ENCODE measurements around the gene SLC39A7. TPM values are rescaled to one million over a fixed set of nuclear protein-coding genes. Genes with fewer than 3 reads are reported as not detected.
A peak's percentile ranks its signal among the peaks of the same experiment; 100 is the strongest.

SLC39A7 gene
- total RNA-seq, 1 experiment from 2014 or later, result 128 TPM

DNA sequence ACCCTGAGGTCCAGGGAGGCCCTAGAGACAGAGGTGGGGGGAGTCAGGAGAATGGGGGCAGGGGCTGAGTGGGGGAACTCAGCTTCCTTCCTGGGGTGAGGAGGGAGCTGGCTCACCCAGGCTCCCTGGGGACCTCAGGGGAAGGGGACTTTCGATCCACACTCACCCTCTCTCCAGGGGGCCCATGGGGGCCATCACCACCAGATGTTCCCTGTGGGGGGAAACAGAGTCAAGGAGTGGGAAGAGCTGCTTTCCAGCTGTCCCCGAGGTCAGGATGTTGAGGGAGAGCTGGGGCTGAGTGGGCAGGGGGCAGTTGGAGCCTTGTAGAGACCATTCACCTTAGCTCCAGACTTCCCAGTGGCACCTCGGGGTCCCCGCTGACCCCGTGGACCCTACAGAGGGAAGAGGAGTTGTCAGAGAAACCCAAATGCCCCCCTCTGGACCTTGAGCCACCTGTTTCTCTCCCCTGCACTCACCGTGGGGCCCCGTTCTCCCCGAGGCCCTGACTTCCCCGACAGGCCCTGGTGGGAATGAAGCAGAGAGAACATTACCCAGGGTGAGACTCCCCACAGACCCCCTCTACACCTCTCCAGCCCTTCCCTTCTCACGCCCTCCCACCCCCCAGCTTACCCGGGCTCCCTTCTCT is 27.0 kb upstream of the SLC39A7 start:
- no peaks in the 10 kb centered on the region for H3F3A ChIP-seq (ENCODE audit: low read length, unreplicated experiment)
- H3K4me2 ChIP-seq (ENCODE audit: low read length), result no peak overlapping the region
- no peak overlapping the region for H3K4me3 ChIP-seq (ENCODE audit: low read length)
- POLR2A ChIA-PET (ENCODE audit: unreplicated experiment), result interaction anchor here (0.6 kb wide), 1 partner anchor 373 kb away, joined by 8 read pairs; no protein-coding TSS in a partner anchor
- no peak for TF ChIP-seq EZH2phosphoT487 (IDR thresholded peaks at IDR 0.05; ENCODE audit: borderline replicate concordance, low read length)
- TF ChIP-seq, protein P1, sequence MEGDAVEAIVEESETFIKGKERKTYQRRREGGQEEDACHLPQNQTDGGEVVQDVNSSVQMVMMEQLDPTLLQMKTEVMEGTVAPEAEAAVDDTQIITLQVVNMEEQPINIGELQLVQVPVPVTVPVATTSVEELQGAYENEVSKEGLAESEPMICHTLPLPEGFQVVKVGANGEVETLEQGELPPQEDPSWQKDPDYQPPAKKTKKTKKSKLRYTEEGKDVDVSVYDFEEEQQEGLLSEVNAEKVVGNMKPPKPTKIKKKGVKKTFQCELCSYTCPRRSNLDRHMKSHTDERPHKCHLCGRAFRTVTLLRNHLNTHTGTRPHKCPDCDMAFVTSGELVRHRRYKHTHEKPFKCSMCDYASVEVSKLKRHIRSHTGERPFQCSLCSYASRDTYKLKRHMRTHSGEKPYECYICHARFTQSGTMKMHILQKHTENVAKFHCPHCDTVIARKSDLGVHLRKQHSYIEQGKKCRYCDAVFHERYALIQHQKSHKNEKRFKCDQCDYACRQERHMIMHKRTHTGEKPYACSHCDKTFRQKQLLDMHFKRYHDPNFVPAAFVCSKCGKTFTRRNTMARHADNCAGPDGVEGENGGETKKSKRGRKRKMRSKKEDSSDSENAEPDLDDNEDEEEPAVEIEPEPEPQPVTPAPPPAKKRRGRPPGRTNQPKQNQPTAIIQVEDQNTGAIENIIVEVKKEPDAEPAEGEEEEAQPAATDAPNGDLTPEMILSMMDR (conservative IDR thresholded peaks at IDR 0.05; ENCODE audit: low read depth, low read length), result no peak
- TF ChIP-seq EZH2 (IDR thresholded peaks at IDR 0.05; ENCODE audit: low read length, unreplicated experiment), result no peak
- no peak overlapping the region for H3K9ac ChIP-seq (ENCODE audit: low read length)
- H3K36me3 ChIP-seq (ENCODE audit: low read depth, low read length), result no peaks in the 10 kb centered on the region
- intact Hi-C loops (cut with micrococcal nuclease), result no loop called here
- no peaks in the 10 kb centered on the region for H3K79me2 ChIP-seq (ENCODE audit: low read length)
- H4K20me1 ChIP-seq (ENCODE audit: low read length), result no peaks in the 10 kb centered on the region
- no peak overlapping the region for H2AFZ ChIP-seq (ENCODE audit: low read length)
- CTCF ChIA-PET, result interaction anchor here (0.6 kb wide), 1 partner anchor 1212 kb away, joined by 3 read pairs; no protein-coding TSS in a partner anchor
- no peaks in the 10 kb centered on the region for H3K9me3 ChIP-seq (ENCODE audit: low read length)
- no peaks in the 10 kb centered on the region for H3K27me3 ChIP-seq (ENCODE audit: low read length)
- H3K27ac ChIP-seq (ENCODE audit: low read length), result no peak overlapping the region
- H3K9me2 ChIP-seq (replicated peaks; ENCODE audit: low read length), result no peaks in the 10 kb centered on the region
- BruUV-seq (replicated peaks), result no TSS peak
- ATAC-seq (no peak), DNase-seq (no peak)
- no peaks in the 10 kb centered on the region for H3K4me1 ChIP-seq (ENCODE audit: insufficient read depth, low read length)

DNA sequence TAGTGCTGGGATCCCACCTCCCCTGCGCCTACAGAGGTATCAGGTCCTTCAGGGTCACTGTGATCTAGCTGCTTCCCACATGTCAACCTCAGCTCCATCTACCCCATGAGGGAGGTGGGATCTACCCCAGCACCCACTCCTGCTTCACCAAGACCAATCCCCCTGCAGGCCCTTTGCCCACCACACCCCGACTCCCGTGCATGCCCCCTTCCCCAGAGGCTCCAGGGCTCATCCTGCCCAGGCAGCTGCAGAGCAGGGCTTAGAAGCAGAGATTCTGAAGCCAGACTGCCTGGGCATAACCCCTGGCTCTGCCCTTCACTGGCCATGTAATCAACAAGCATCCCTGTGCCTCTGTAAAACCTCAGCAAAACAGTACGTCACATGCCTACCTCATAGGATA is 25.9 kb upstream of the SLC39A7 start:
- H3K79me2 ChIP-seq (ENCODE audit: low read length), result no peaks in the 10 kb centered on the region
- H3K9ac ChIP-seq (ENCODE audit: low read length), result no peak overlapping the region
- H3K4me2 ChIP-seq (ENCODE audit: low read length), result no peak overlapping the region
- H3K27ac ChIP-seq (ENCODE audit: low read length), result no peak overlapping the region
- H3K36me3 ChIP-seq (ENCODE audit: low read depth, low read length), result no peaks in the 10 kb centered on the region
- H3F3A ChIP-seq (ENCODE audit: low read length, unreplicated experiment), result no peaks in the 10 kb centered on the region
- no peak for ATAC-seq
- DNase-seq, result no peak
- TF ChIP-seq, protein P1 (conservative IDR thresholded peaks at IDR 0.05; ENCODE audit: low read depth, low read length), result no peak
- TF ChIP-seq EZH2 (IDR thresholded peaks at IDR 0.05; ENCODE audit: low read length, unreplicated experiment) (no peak), EZH2phosphoT487 (IDR thresholded peaks at IDR 0.05; ENCODE audit: borderline replicate concordance, low read length) (no peak)
- intact Hi-C loops (cut with micrococcal nuclease), result no loop called here
- H2AFZ ChIP-seq (ENCODE audit: low read length), result no peak overlapping the region
- no peaks in the 10 kb centered on the region for H3K4me1 ChIP-seq (ENCODE audit: insufficient read depth, low read length)
- H3K4me3 ChIP-seq (ENCODE audit: low read length), result no peak overlapping the region
- no TSS peak for BruUV-seq (replicated peaks)
- ChIA-PET CTCF (no interaction called here), POLR2A (ENCODE audit: unreplicated experiment) (interaction anchor here (0.7 kb wide), 1 partner anchor 15 kb away, joined by 5 read pairs; no protein-coding TSS in a partner anchor)
- no peaks in the 10 kb centered on the region for H4K20me1 ChIP-seq (ENCODE audit: low read length)
- H3K27me3 ChIP-seq (ENCODE audit: low read length), result no peaks in the 10 kb centered on the region
- H3K9me3 ChIP-seq (ENCODE audit: low read length), result no peaks in the 10 kb centered on the region
- H3K9me2 ChIP-seq (replicated peaks; ENCODE audit: low read length), result no peaks in the 10 kb centered on the region

DNA sequence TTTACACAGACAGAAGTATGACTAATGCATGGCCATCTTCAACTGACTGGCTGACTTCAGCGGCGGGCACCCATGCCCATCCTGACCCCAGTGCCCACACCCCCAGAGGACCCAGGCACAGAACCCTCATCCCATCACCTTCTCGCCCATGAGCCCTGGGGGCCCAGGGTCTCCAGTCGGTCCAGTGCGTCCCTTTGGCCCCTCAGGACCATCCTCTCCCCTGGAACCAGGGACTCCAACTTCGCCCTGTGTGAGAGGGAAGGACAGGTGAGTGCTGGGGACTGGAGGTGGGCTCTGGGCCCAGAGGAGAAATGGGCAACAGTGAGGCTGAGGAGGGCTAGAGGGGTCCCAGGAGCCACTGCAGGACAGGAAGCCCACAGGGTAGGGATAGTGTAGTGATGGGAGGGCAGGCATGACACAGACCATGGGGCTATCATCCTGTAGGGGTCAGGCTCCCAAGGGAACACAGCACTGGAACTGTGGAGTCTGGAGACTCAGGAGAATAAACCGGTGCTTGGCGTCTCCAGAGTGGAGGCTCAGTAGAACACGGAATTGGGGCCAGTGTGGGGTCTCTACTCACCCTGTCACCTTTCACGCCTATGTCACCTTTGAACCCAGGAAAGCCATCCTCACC is 25.1 kb upstream of the SLC39A7 start:
- H3K4me3 ChIP-seq (ENCODE audit: low read length), result no peak overlapping the region
- no peak for DNase-seq
- H3K4me2 ChIP-seq (ENCODE audit: low read length), result no peak overlapping the region
- peak; percentile 35; the same call in 1 of the 2 replicates for ATAC-seq
- no peak for TF ChIP-seq EZH2 (IDR thresholded peaks at IDR 0.05; ENCODE audit: low read length, unreplicated experiment)
- TF ChIP-seq EZH2phosphoT487 (IDR thresholded peaks at IDR 0.05; ENCODE audit: borderline replicate concordance, low read length), result no peak
- TF ChIP-seq, protein P1 (conservative IDR thresholded peaks at IDR 0.05; ENCODE audit: low read depth, low read length), result no peak
- no peak overlapping the region for H3K27ac ChIP-seq (ENCODE audit: low read length)
- no peaks in the 10 kb centered on the region for H4K20me1 ChIP-seq (ENCODE audit: low read length)
- intact Hi-C loops (cut with micrococcal nuclease), result no loop called here
- CTCF ChIA-PET, result no interaction called here
- H3K9me2 ChIP-seq (replicated peaks; ENCODE audit: low read length), result no peaks in the 10 kb centered on the region
- no peaks in the 10 kb centered on the region for H3K27me3 ChIP-seq (ENCODE audit: low read length)
- H2AFZ ChIP-seq (ENCODE audit: low read length), result no peak overlapping the region
- no peaks in the 10 kb centered on the region for H3F3A ChIP-seq (ENCODE audit: low read length, unreplicated experiment)
- no TSS peak for BruUV-seq (replicated peaks)
- H3K79me2 ChIP-seq (ENCODE audit: low read length), result no peaks in the 10 kb centered on the region
- no peaks in the 10 kb centered on the region for H3K9me3 ChIP-seq (ENCODE audit: low read length)
- H3K9ac ChIP-seq (ENCODE audit: low read length), result no peak overlapping the region
- no peaks in the 10 kb centered on the region for H3K36me3 ChIP-seq (ENCODE audit: low read depth, low read length)
- POLR2A ChIA-PET (ENCODE audit: unreplicated experiment), result no interaction called here
- H3K4me1 ChIP-seq (ENCODE audit: insufficient read depth, low read length), result no peaks in the 10 kb centered on the region
